ENCODE data around the gene CDH12.
"Not testable (repeated sequence)": the region's sequence is repeated elsewhere in the genome, so short reads cannot be mapped to it uniquely, and the experiment has no call there.

The CDH12 gene

DNA sequence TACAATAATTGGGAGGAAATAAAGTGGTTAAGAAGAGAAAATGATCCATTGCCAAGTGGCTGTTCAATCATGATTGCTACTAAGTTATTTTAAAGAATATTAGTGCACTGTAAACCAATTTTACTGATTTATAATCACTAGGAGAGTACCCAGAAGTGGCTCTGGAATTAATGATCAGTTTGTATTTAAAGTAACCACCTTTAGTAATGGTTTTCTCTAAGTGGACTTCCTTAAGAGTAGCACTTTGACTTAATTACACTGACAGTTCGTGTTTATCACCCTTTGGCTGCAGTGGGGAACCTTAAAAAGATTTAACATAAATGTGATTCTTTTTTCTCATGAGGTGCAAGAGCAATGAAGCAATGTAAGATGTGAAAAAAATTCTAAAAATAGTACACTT is 310.8 kb downstream of the CDH12 start:
- Histone ChIP-seq H3K4me3 (ENCODE audit: low read length) (no peak overlapping the region), H3K27ac (ENCODE audit: low read length) (no peak overlapping the region), H3K27me3 (ENCODE audit: control insufficient read depth, insufficient read depth, low read length) (no peaks in the 10 kb centered on the region), H3K4me1 (ENCODE audit: control insufficient read depth, insufficient read depth, low read length) (no peaks in the 10 kb centered on the region), H3K36me3 (ENCODE audit: control insufficient read depth, insufficient read depth, low read length) (no peaks in the 10 kb centered on the region), H3K9me3 (ENCODE audit: control insufficient read depth, insufficient read depth, low read length) (peaks cover 3% of the 10 kb centered on the region; the same call in 1 of the 2 replicates)
- WGBS (ENCODE audit: insufficient coverage, insufficient read length) = no CpG with 5 or more reads among the region's 1 CpG
- DNase-seq (ENCODE audit: low read depth, low spot score) = no peak

DNA sequence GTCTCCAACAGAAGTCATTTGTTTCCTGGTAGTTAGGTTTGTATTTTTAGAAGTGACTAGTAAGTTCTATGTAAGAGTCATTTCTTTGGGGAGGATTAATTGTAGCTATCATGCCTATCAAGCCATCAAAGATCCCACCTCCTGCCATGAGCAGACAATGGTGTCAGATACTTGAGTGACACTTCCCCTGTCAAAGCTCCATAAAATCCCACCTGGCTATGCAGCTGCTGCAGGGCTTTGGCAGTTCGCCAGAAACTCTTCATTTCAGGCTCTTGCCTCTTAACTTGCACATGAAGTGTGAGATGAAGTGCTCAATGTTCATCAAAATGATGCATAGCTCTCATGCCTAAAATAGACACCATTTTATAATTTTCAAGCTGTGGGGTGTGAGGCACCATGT is 312.1 kb downstream of the CDH12 start:
- no peak overlapping the region for H3K4me3 ChIP-seq (ENCODE audit: low read length)
- H3K27me3 ChIP-seq (ENCODE audit: control insufficient read depth, insufficient read depth, low read length) = no peaks in the 10 kb centered on the region
- WGBS (ENCODE audit: insufficient coverage, insufficient read length) = no CpG with 5 or more reads among the region's 1 CpG
- no peaks in the 10 kb centered on the region for H3K36me3 ChIP-seq (ENCODE audit: control insufficient read depth, insufficient read depth, low read length)
- H3K27ac ChIP-seq (ENCODE audit: low read length) = no peak overlapping the region
- H3K9me3 ChIP-seq (ENCODE audit: control insufficient read depth, insufficient read depth, low read length) = peaks cover 3% of the 10 kb centered on the region; the same call in 1 of the 2 replicates
- no peaks in the 10 kb centered on the region for H3K4me1 ChIP-seq (ENCODE audit: control insufficient read depth, insufficient read depth, low read length)
- no peak for DNase-seq (ENCODE audit: low read depth, low spot score)

- WGBS (ENCODE audit: insufficient coverage, insufficient read length) = no CpG with 5 or more reads among the region's 1 CpG
- Histone ChIP-seq H3K36me3 (ENCODE audit: control insufficient read depth, insufficient read depth, low read length) (no peaks in the 10 kb centered on the region), H3K27me3 (ENCODE audit: control insufficient read depth, insufficient read depth, low read length) (no peaks in the 10 kb centered on the region), H3K4me3 (ENCODE audit: low read length) (no peak overlapping the region), H3K27ac (ENCODE audit: low read length) (no peak overlapping the region), H3K9me3 (ENCODE audit: control insufficient read depth, insufficient read depth, low read length) (peaks cover 3% of the 10 kb centered on the region; the same call in 1 of the 2 replicates), H3K4me1 (ENCODE audit: control insufficient read depth, insufficient read depth, low read length) (no peaks in the 10 kb centered on the region)
- no peak for DNase-seq (ENCODE audit: low read depth, low spot score)
These were observed 313.4 kb downstream of the CDH12 start for GRCh38 chr5:22539762-22540161.

GRCh38 chr5:22531986-22532385 is 321.2 kb downstream of the CDH12 start:
- no peaks in the 10 kb centered on the region for H3K27me3 ChIP-seq (ENCODE audit: control insufficient read depth, insufficient read depth, low read length)
- no peaks in the 10 kb centered on the region for H3K4me1 ChIP-seq (ENCODE audit: control insufficient read depth, insufficient read depth, low read length)
- no peak overlapping the region for H3K27ac ChIP-seq (ENCODE audit: low read length)
- no peak overlapping the region for H3K4me3 ChIP-seq (ENCODE audit: low read length)
- no peak for DNase-seq (ENCODE audit: low read depth, low spot score)
- no peaks in the 10 kb centered on the region for H3K9me3 ChIP-seq (ENCODE audit: control insufficient read depth, insufficient read depth, low read length)
- H3K36me3 ChIP-seq (ENCODE audit: control insufficient read depth, insufficient read depth, low read length) = no peaks in the 10 kb centered on the region
- WGBS (ENCODE audit: insufficient coverage, insufficient read length) = no CpG with 5 or more reads among the region's 4 CpGs

- H3K9me3 ChIP-seq (ENCODE audit: control insufficient read depth, insufficient read depth, low read length) = no peaks in the 10 kb centered on the region
- no CpG with 5 or more reads among the region's 3 CpGs for WGBS (ENCODE audit: insufficient coverage, insufficient read length)
These were observed 331.6 kb downstream of the CDH12 start for GRCh38 chr5:22521521-22521920.

GRCh38 chr5:22516497-22516896 is 336.6 kb downstream of the CDH12 start:
- not testable (repeated sequence) for H3K36me3 ChIP-seq (ENCODE audit: control insufficient read depth, insufficient read depth, low read length); H3K27me3 ChIP-seq (ENCODE audit: control insufficient read depth, insufficient read depth, low read length); DNase-seq (ENCODE audit: low read depth, low spot score); H3K4me1 ChIP-seq (ENCODE audit: control insufficient read depth, insufficient read depth, low read length); H3K27ac ChIP-seq (ENCODE audit: low read length); H3K9me3 ChIP-seq (ENCODE audit: control insufficient read depth, insufficient read depth, low read length); H3K4me3 ChIP-seq (ENCODE audit: low read length)
- WGBS (ENCODE audit: insufficient coverage, insufficient read length) = no CpG with 5 or more reads among the region's 7 CpGs

More at GRCh38 chr5:22521521-22521920, 331.6 kb downstream of the CDH12 start:
- Histone ChIP-seq H3K36me3 (ENCODE audit: control insufficient read depth, insufficient read depth, low read length) (no peaks in the 10 kb centered on the region), H3K27ac (ENCODE audit: low read length) (no peak overlapping the region), H3K4me1 (ENCODE audit: control insufficient read depth, insufficient read depth, low read length) (no peaks in the 10 kb centered on the region), H3K4me3 (ENCODE audit: low read length) (no peak overlapping the region), H3K27me3 (ENCODE audit: control insufficient read depth, insufficient read depth, low read length) (no peaks in the 10 kb centered on the region)
- DNase-seq (ENCODE audit: low read depth, low spot score) = no peak

- H3K36me3 ChIP-seq (ENCODE audit: control insufficient read depth, insufficient read depth, low read length) = no peaks in the 10 kb centered on the region
- no peaks in the 10 kb centered on the region for H3K4me1 ChIP-seq (ENCODE audit: control insufficient read depth, insufficient read depth, low read length)
- no peak overlapping the region for H3K27ac ChIP-seq (ENCODE audit: low read length)
- DNase-seq (ENCODE audit: low read depth, low spot score) = no peak
- H3K4me3 ChIP-seq (ENCODE audit: low read length) = no peak overlapping the region
- no peaks in the 10 kb centered on the region for H3K27me3 ChIP-seq (ENCODE audit: control insufficient read depth, insufficient read depth, low read length)
- no peaks in the 10 kb centered on the region for H3K9me3 ChIP-seq (ENCODE audit: control insufficient read depth, insufficient read depth, low read length)
These were observed 338.9 kb downstream of the CDH12 start for GRCh38 chr5:22514231-22514630.

DNA sequence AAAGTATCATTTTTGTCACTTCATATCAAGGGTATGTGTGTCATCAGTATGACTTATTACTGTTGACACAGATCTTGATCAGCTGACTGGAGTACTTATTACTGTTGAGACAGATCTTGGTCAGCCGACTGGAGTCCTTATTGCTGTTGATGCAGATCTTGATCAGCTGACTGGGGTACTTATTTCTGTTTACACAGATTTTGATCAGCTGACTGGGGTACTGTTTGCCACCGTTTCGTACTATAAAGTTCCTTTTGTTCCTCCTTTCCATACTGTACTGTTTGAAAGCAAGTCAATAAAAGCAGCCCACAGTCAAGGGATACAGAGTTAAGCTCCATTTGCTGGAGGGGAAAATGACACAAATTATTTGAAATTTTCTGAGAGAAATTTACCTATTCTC is 347.3 kb downstream of the CDH12 start:
- no CpG with 5 or more reads among the region's 3 CpGs for WGBS (ENCODE audit: insufficient coverage, insufficient read length)
- Histone ChIP-seq H3K4me3 (ENCODE audit: low read length) (no peak overlapping the region), H3K9me3 (ENCODE audit: control insufficient read depth, insufficient read depth, low read length) (no peaks in the 10 kb centered on the region), H3K4me1 (ENCODE audit: control insufficient read depth, insufficient read depth, low read length) (no peaks in the 10 kb centered on the region), H3K36me3 (ENCODE audit: control insufficient read depth, insufficient read depth, low read length) (no peaks in the 10 kb centered on the region), H3K27ac (ENCODE audit: low read length) (no peak overlapping the region), H3K27me3 (ENCODE audit: control insufficient read depth, insufficient read depth, low read length) (no peaks in the 10 kb centered on the region)
- DNase-seq (ENCODE audit: low read depth, low spot score) = no peak

- H3K27ac ChIP-seq (ENCODE audit: low read length) = no peak overlapping the region
- no CpG with 5 or more reads among the region's 3 CpGs for WGBS (ENCODE audit: insufficient coverage, insufficient read length)
- H3K4me3 ChIP-seq (ENCODE audit: low read length) = no peak overlapping the region
- H3K4me1 ChIP-seq (ENCODE audit: control insufficient read depth, insufficient read depth, low read length) = no peaks in the 10 kb centered on the region
- H3K27me3 ChIP-seq (ENCODE audit: control insufficient read depth, insufficient read depth, low read length) = no peaks in the 10 kb centered on the region
- DNase-seq (ENCODE audit: low read depth, low spot score) = no peak
- no peaks in the 10 kb centered on the region for H3K36me3 ChIP-seq (ENCODE audit: control insufficient read depth, insufficient read depth, low read length)
- no peaks in the 10 kb centered on the region for H3K9me3 ChIP-seq (ENCODE audit: control insufficient read depth, insufficient read depth, low read length)
These were observed 348.7 kb downstream of the CDH12 start for GRCh38 chr5:22504411-22504810.

DNA sequence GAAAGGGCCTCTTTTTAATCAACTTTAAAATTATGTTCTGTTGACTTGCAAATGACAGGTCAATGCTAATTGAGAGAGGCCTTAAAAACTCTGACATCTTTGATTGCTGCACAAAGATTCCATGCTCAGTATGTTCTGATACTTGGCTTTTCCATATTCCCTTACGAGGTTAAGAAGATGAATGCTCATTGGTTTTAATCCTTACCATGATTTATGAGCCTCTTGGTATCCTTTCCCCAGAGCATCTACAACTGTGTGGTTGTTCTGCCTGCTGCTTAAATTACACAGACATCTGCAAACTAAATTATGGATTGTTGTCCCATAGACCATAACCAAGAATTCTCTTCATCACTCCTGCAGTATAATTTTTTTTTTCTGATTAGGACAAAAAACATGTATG is 352.6 kb downstream of the CDH12 start:
- no CpG with 5 or more reads among the region's 1 CpG for WGBS (ENCODE audit: insufficient coverage, insufficient read length)
- Histone ChIP-seq H3K4me1 (ENCODE audit: control insufficient read depth, insufficient read depth, low read length) (no peaks in the 10 kb centered on the region), H3K27ac (ENCODE audit: low read length) (no peak overlapping the region), H3K4me3 (ENCODE audit: low read length) (no peak overlapping the region), H3K9me3 (ENCODE audit: control insufficient read depth, insufficient read depth, low read length) (no peaks in the 10 kb centered on the region), H3K36me3 (ENCODE audit: control insufficient read depth, insufficient read depth, low read length) (no peaks in the 10 kb centered on the region), H3K27me3 (ENCODE audit: control insufficient read depth, insufficient read depth, low read length) (no peaks in the 10 kb centered on the region)
- DNase-seq (ENCODE audit: low read depth, low spot score) = no peak

- no peak for DNase-seq (ENCODE audit: low read depth, low spot score)
- WGBS (ENCODE audit: insufficient coverage, insufficient read length) = no CpG with 5 or more reads among the region's 4 CpGs
- Histone ChIP-seq H3K4me1 (ENCODE audit: control insufficient read depth, insufficient read depth, low read length) (no peaks in the 10 kb centered on the region), H3K9me3 (ENCODE audit: control insufficient read depth, insufficient read depth, low read length) (no peaks in the 10 kb centered on the region), H3K27ac (ENCODE audit: low read length) (no peak overlapping the region), H3K27me3 (ENCODE audit: control insufficient read depth, insufficient read depth, low read length) (no peaks in the 10 kb centered on the region), H3K4me3 (ENCODE audit: low read length) (no peak overlapping the region), H3K36me3 (ENCODE audit: control insufficient read depth, insufficient read depth, low read length) (no peaks in the 10 kb centered on the region)
These were observed 356.5 kb downstream of the CDH12 start for GRCh38 chr5:22496666-22497065.

All from iPS DF 6.9 (cell line).